Gastroesophageal sphincter (tissue), 3 donors: Measurements from ENCODE around the gene C4orf17.

ENCODE experiments used
- CTCF ChIP-seq, 4 experiments: fragments of 200-600 bp in 2 of 4; fragments of 450-650 bp in 2 of 4; sonication (generic) in 1 of 4; IDR thresholded peaks; one replicate each; pipeline ENCODE4 v1.5.1; 2017 to 2019; ENCODE audit warnings: antibody characterized with exemption in 4 of 4, mild to moderate bottlenecking in 2 of 4, moderate library complexity in 2 of 4
- EP300 ChIP-seq: sonication (generic); formaldehyde crosslinking; IDR thresholded peaks from one replicate; pipeline ENCODE4 v1.6.1; 2017; ENCODE audit warnings: antibody characterized with exemption, mild to moderate bottlenecking
- POLR2A ChIP-seq, 2 donors: fragments of 450-650 bp; IDR thresholded peaks; one replicate each; pipeline ENCODE4 v1.6.1; 2017; ENCODE audit warnings: antibody characterized with exemption in 2 of 2, mild to moderate bottlenecking in 2 of 2, moderate library complexity in 1 of 2
- POLR2AphosphoS5 ChIP-seq: sonication (generic); formaldehyde crosslinking; IDR thresholded peaks from one replicate; pipeline ENCODE4 v1.6.1; 2017; ENCODE audit warnings: antibody characterized with exemption

DNA sequence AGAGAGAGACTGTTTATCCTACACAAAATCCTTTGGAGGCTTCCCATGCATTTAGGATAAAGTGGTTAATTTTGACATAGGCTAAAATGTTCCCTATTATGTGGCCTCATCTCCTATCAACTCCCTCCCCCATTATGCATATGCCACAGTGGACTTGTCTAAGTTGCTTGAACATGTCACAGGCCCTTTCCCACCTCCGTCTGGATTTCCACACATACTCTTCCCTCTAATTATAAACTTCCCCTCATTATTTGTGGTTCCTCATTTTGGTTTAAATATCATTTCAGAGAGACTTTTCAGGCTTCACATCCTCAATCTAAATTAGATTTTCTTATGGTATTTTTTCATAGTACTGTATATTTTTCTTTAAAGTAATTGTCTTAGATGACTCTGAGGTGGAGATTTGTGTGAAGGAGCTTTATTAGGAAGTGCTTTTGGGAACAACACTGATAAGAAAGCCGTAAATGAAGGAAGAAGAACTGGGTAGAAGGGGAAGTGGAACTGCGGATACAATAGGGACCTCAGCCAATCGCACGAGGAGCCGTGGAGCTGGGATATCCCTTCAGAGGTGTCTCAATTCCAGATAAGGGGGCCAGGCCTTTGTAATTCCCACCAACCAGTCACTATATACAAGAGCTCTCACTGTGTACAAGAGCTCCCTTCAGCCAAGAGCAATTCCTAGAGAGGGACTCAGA lies 7.9 kb downstream of the C4orf17 start:
- no peak for TF ChIP-seq CTCF (IDR thresholded peaks at IDR 0.05)
- TF ChIP-seq POLR2A (IDR thresholded peaks at IDR 0.05), result no peak
- TF ChIP-seq POLR2AphosphoS5, result no peak
- no peak for TF ChIP-seq EP300
